ENCODE measurements around the gene BANP.

Gene BANP

GRCh38 chr16:87945351-87946042 is 5.7 kb upstream of the BANP start:
- no peaks in the 10 kb centered on the region for H3K27me3 ChIP-seq (replicated peaks)
- no peaks in the 10 kb centered on the region for H3K36me3 ChIP-seq (replicated peaks)
- DNase-seq, result peak; percentile 57
- no peak overlapping the region for H3K27ac ChIP-seq
- TF ChIP-seq CTCF (IDR thresholded peaks at IDR 0.05; ENCODE audit: low read depth, low read length, missing control alignments), result no peak
- H3K4me3 ChIP-seq (ENCODE audit: low read depth, low read length), result peak overlapping the region; percentile 20
- in situ Hi-C loops (cut with HindIII; ENCODE audit: low pct_ligation_motif_present, low sequenced_read_pairs), result no loop called here

- in situ Hi-C loops (cut with HindIII; ENCODE audit: low pct_ligation_motif_present, low sequenced_read_pairs), result no loop called here
These were observed 4.5 kb upstream of the BANP start for GRCh38 chr16:87946596-87947347.

GRCh38 chr16:87947356-87948118 is 3.7 kb upstream of the BANP start:
- in situ Hi-C loops (cut with HindIII; ENCODE audit: low pct_ligation_motif_present, low sequenced_read_pairs), result no loop called here
- H3K27me3 ChIP-seq (replicated peaks), result no peaks in the 10 kb centered on the region
- no peak for TF ChIP-seq CTCF (IDR thresholded peaks at IDR 0.05; ENCODE audit: low read depth, low read length, missing control alignments)
- DNase-seq, result no peak
- H3K4me3 ChIP-seq (ENCODE audit: low read depth, low read length), result no peak overlapping the region
- H3K27ac ChIP-seq, result no peak overlapping the region
- H3K36me3 ChIP-seq (replicated peaks), result no peaks in the 10 kb centered on the region

More at GRCh38 chr16:87946596-87947347, 4.5 kb upstream of the BANP start:
- TF ChIP-seq CTCF (IDR thresholded peaks at IDR 0.05; ENCODE audit: low read depth, low read length, missing control alignments), result no peak
- DNase-seq, result no peak
- Histone ChIP-seq H3K27ac (no peak overlapping the region), H3K4me3 (ENCODE audit: low read depth, low read length) (no peak overlapping the region), H3K27me3 (replicated peaks) (no peaks in the 10 kb centered on the region), H3K36me3 (replicated peaks) (no peaks in the 10 kb centered on the region)

- no peak for DNase-seq
- in situ Hi-C loops (cut with HindIII; ENCODE audit: low pct_ligation_motif_present, low sequenced_read_pairs), result no loop called here
- no peak for TF ChIP-seq CTCF (IDR thresholded peaks at IDR 0.05; ENCODE audit: low read depth, low read length, missing control alignments)
- no peaks in the 10 kb centered on the region for H3K27me3 ChIP-seq (replicated peaks)
- no peak overlapping the region for H3K4me3 ChIP-seq (ENCODE audit: low read depth, low read length)
- H3K36me3 ChIP-seq (replicated peaks), result no peaks in the 10 kb centered on the region
- H3K27ac ChIP-seq, result no peak overlapping the region
These were observed 3.1 kb upstream of the BANP start for GRCh38 chr16:87948119-87948545.

- H3K27ac ChIP-seq, result no peak overlapping the region
- no peak overlapping the region for H3K4me3 ChIP-seq (ENCODE audit: low read depth, low read length)
These were observed 2.5 kb upstream of the BANP start for GRCh38 chr16:87948735-87949070.

More at GRCh38 chr16:87948735-87949070, 2.5 kb upstream of the BANP start:
- no peak for TF ChIP-seq CTCF (IDR thresholded peaks at IDR 0.05; ENCODE audit: low read depth, low read length, missing control alignments)
- no peaks in the 10 kb centered on the region for H3K36me3 ChIP-seq (replicated peaks)
- in situ Hi-C loops (cut with HindIII; ENCODE audit: low pct_ligation_motif_present, low sequenced_read_pairs), result no loop called here
- H3K27me3 ChIP-seq (replicated peaks), result no peaks in the 10 kb centered on the region
- DNase-seq, result no peak
